Caco-2 (cell line): ENCODE results near the gene DCAF5. TPM values are rescaled to one million over a fixed set of nuclear protein-coding genes. Genes with fewer than 3 reads are reported as not detected.
"Not testable (repeated sequence)": the region's sequence is repeated elsewhere in the genome, so short reads cannot be mapped to it uniquely, and the experiment has no call there.

Experiments
- BruUV-seq: library from RNA; stranded (reverse); fragments of 400-500 nt; replicated peaks from 2 replicates; lab custom pipeline; 2021; lab: Mats Ljungman, UMichigan
- CTCF ChIA-PET: fragments of 300-600 bp; sonication (Branson Sonifier 250); formaldehyde crosslinking; loops from one replicate; lab custom pipeline; 2022; ENCODE audit warnings: antibody characterized with exemption; lab: Charles Lee
- POLR2A ChIA-PET: fragments of 300-600 bp; sonication (Branson Sonifier 250); formaldehyde crosslinking; loops from one replicate; lab custom pipeline; 2022; ENCODE audit warnings: antibody characterized with exemption; lab: Charles Lee
- DNase-seq, 2 experiments: peaks; one replicate each; pipeline versions ENCODE4 v3.0.0 to v3.0.0-alpha.2; 2020 to 2022
- H3K27me3 ChIP-seq: replicated peaks from 2 replicates; pipeline ENCODE4 v1.6.0; 2011; ENCODE audit warnings: low read length; ENCODE audit not compliant: control insufficient read depth, insufficient read depth
- H3K36me3 ChIP-seq: 2 replicates; pipeline ENCODE4 v1.5.1; 2011; ENCODE audit warnings: low read length; ENCODE audit not compliant: control insufficient read depth, insufficient read depth
- H3K4me1 ChIP-seq: fragments of 250-450 bp; sonication (Bioruptor Pico); 2 replicates; pipeline ENCODE4 v1.5.1; 2020; ENCODE audit warnings: mild to moderate bottlenecking
- H3K4me3 ChIP-seq: 2 replicates; pipeline ENCODE4 v1.5.1; 2011; ENCODE audit warnings: low read depth, mild to moderate bottlenecking, control low read depth, low read length
- H3K9me3 ChIP-seq: fragments of 250-450 bp; sonication (Bioruptor Pico); 2 replicates; pipeline ENCODE4 v1.5.1; 2020; ENCODE audit warnings: mild to moderate bottlenecking, moderate library complexity
- H3K27ac Mint-ChIP-seq: one replicate; pipeline ENCODE4 v1.8.0; 2022; ENCODE audit warnings: mixed read lengths; ENCODE audit not compliant: unreplicated experiment
- H3K27me3 Mint-ChIP-seq: one replicate; pipeline ENCODE4 v1.8.0; 2022; ENCODE audit warnings: mixed read lengths; ENCODE audit not compliant: insufficient read depth, unreplicated experiment
- H3K36me3 Mint-ChIP-seq: one replicate; pipeline ENCODE4 v1.8.0; 2022; ENCODE audit warnings: mild to moderate bottlenecking, mixed read lengths; ENCODE audit not compliant: insufficient read depth, unreplicated experiment
- H3K4me1 Mint-ChIP-seq: one replicate; pipeline ENCODE4 v1.8.0; 2022; ENCODE audit warnings: low read depth, mixed read lengths; ENCODE audit not compliant: unreplicated experiment
- H3K4me3 Mint-ChIP-seq: one replicate; pipeline ENCODE4 v1.8.0; 2022; ENCODE audit warnings: mild to moderate bottlenecking, moderate library complexity, mixed read lengths; ENCODE audit not compliant: unreplicated experiment
- H3K9me3 Mint-ChIP-seq: one replicate; pipeline ENCODE4 v1.8.0; 2022; ENCODE audit warnings: mixed read lengths; ENCODE audit not compliant: unreplicated experiment
- intact Hi-C: fragments of 100-400 bp; cut with micrococcal nuclease; formaldehyde crosslinking; loops from one replicate; pipeline ENCODE4 v1.10.0; 2022; ENCODE audit not compliant: unreplicated experiment
- total RNA-seq: library from RNA; stranded (reverse); gene quantifications from 2 replicates; pipeline ENCODE4 v1.2.3, GENCODE V29; 2022
- TF ChIP-seq, protein P1 (sequence below), 2 experiments: fragments of 200-600 bp in 1 of 2; IDR thresholded peaks; 1 replicate in 1 of 2; 2 replicates in 1 of 2; pipeline versions ENCODE4 v1.5.1 to v1.8.0; 2011 to 2022; ENCODE audit warnings: antibody characterized with exemption in 1 of 2, control low read depth in 1 of 2, inconsistent platforms in 1 of 2, low read depth in 1 of 2, low read length in 1 of 2, mild to moderate bottlenecking in 1 of 2, moderate library complexity in 1 of 2; ENCODE audit not compliant: insufficient read depth in 1 of 2, severe bottlenecking in 1 of 2, unreplicated experiment in 1 of 2

The DCAF5 gene
- total RNA-seq, 1 experiment from 2014 or later: 34.8 TPM

- peak; percentile 94 to 95 for DNase-seq
- CTCF ChIA-PET: interaction anchor here (1.2 kb wide), 2 partner anchors 40 to 62 kb away, joined by 4 read pairs; no protein-coding TSS in a partner anchor
- Mint-ChIP-seq H3K27me3 (no peaks in the 10 kb centered on the region), H3K27ac (peak within 1 kb of the TSS; percentile 96), H3K36me3 (no peaks in the 10 kb centered on the region), H3K4me1 (no peaks in the 10 kb centered on the region), H3K9me3 (no peaks in the 10 kb centered on the region), H3K4me3 (peak within 1 kb of the TSS; percentile 93)
- Histone ChIP-seq H3K4me3 (peak within 1 kb of the TSS; percentile 78), H3K27me3 (no peaks in the 10 kb centered on the region), H3K9me3 (no peaks in the 10 kb centered on the region), H3K36me3 (no peaks in the 10 kb centered on the region), H3K4me1 (peaks cover 8% of the 10 kb centered on the region; the same call in 1 of the 2 replicates)
- POLR2A ChIA-PET: interaction anchor here (0.6 to 1.0 kb wide), 3 partner anchors 38 to 251 kb away, joined by 3 read pairs; partner anchors contain the start of genes ERH and SLC39A9
- TF ChIP-seq, protein P1, sequence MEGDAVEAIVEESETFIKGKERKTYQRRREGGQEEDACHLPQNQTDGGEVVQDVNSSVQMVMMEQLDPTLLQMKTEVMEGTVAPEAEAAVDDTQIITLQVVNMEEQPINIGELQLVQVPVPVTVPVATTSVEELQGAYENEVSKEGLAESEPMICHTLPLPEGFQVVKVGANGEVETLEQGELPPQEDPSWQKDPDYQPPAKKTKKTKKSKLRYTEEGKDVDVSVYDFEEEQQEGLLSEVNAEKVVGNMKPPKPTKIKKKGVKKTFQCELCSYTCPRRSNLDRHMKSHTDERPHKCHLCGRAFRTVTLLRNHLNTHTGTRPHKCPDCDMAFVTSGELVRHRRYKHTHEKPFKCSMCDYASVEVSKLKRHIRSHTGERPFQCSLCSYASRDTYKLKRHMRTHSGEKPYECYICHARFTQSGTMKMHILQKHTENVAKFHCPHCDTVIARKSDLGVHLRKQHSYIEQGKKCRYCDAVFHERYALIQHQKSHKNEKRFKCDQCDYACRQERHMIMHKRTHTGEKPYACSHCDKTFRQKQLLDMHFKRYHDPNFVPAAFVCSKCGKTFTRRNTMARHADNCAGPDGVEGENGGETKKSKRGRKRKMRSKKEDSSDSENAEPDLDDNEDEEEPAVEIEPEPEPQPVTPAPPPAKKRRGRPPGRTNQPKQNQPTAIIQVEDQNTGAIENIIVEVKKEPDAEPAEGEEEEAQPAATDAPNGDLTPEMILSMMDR (IDR thresholded peaks at IDR 0.05; ENCODE audit: insufficient read depth in 1 of 2, low read depth in 1 of 2, low read length in 1 of 2, severe bottlenecking in 1 of 2, unreplicated experiment in 1 of 2): no peak
- intact Hi-C loops: loop anchor here (1.0 kb wide), 2 partner anchors 38 to 62 kb away; partner anchors contain the start of gene DCAF5
- BruUV-seq: no TSS peak
Measured at GRCh38 chr14:69191340-69192111, 38.6 kb upstream of the DCAF5 start, which contains the start of gene EXD2. EXD2 (plus strand) TSS chr14:69191498; CDS start chr14:69209471, 17,973 bp downstream.

GRCh38 chr14:69190191-69190590 is 37.3 kb upstream of the DCAF5 start:
- DNase-seq: no peak
- ChIA-PET CTCF (interaction anchor here (0.6 kb wide), 1 partner anchor 33 kb away, joined by 3 read pairs; no protein-coding TSS in a partner anchor), POLR2A (interaction anchor here (0.5 kb wide), 1 partner anchor 242 kb away, joined by 3 read pairs; no protein-coding TSS in a partner anchor)
- peak overlapping the region; percentile 93 for H3K4me3 Mint-ChIP-seq
- intact Hi-C loops: no loop called here
- Histone ChIP-seq H3K36me3 (no peaks in the 10 kb centered on the region), H3K4me3 (no peak overlapping the region), H3K9me3 (no peaks in the 10 kb centered on the region), H3K27me3 (no peaks in the 10 kb centered on the region), H3K4me1 (peaks cover 8% of the 10 kb centered on the region; the same call in 1 of the 2 replicates)
- no peaks in the 10 kb centered on the region for H3K4me1 Mint-ChIP-seq
- TF ChIP-seq, protein P1 (IDR thresholded peaks at IDR 0.05; ENCODE audit: insufficient read depth in 1 of 2, low read depth in 1 of 2, low read length in 1 of 2, severe bottlenecking in 1 of 2, unreplicated experiment in 1 of 2): no peak
- peak overlapping the region; percentile 96 for H3K27ac Mint-ChIP-seq
- no TSS peak for BruUV-seq
- no peaks in the 10 kb centered on the region for H3K27me3 Mint-ChIP-seq
- H3K9me3 Mint-ChIP-seq: no peaks in the 10 kb centered on the region
- H3K36me3 Mint-ChIP-seq: no peaks in the 10 kb centered on the region

- TF ChIP-seq, protein P1 (IDR thresholded peaks at IDR 0.05; ENCODE audit: insufficient read depth in 1 of 2, low read depth in 1 of 2, low read length in 1 of 2, severe bottlenecking in 1 of 2, unreplicated experiment in 1 of 2): no peak
- POLR2A ChIA-PET: no interaction called here
- no peak for DNase-seq
- Mint-ChIP-seq H3K4me3 (no peak overlapping the region), H3K36me3 (no peaks in the 10 kb centered on the region), H3K27me3 (no peaks in the 10 kb centered on the region), H3K27ac (no peak overlapping the region), H3K9me3 (no peaks in the 10 kb centered on the region), H3K4me1 (no peaks in the 10 kb centered on the region)
- CTCF ChIA-PET: no interaction called here
- no peaks in the 10 kb centered on the region for H3K27me3 ChIP-seq
- no TSS peak for BruUV-seq
- H3K4me1 ChIP-seq: no peaks in the 10 kb centered on the region
- no peak overlapping the region for H3K4me3 ChIP-seq
- H3K9me3 ChIP-seq: no peaks in the 10 kb centered on the region
- intact Hi-C loops: no loop called here
- H3K36me3 ChIP-seq: no peaks in the 10 kb centered on the region
Measured at GRCh38 chr14:69183735-69184134, 30.8 kb upstream of the DCAF5 start.

- H3K27me3 ChIP-seq, CTCF ChIA-PET, BruUV-seq, H3K4me3 ChIP-seq, POLR2A ChIA-PET, H3K36me3 Mint-ChIP-seq, DNase-seq, H3K36me3 ChIP-seq, H3K4me3 Mint-ChIP-seq, intact Hi-C loops, H3K27me3 Mint-ChIP-seq, H3K9me3 Mint-ChIP-seq, H3K4me1 ChIP-seq, H3K27ac Mint-ChIP-seq, H3K4me1 Mint-ChIP-seq, H3K9me3 ChIP-seq: not testable (repeated sequence)
Measured at GRCh38 chr14:69182580-69182979, 29.7 kb upstream of the DCAF5 start.
